ENCODE measurements around the gene AMIGO3. TPM values are rescaled to one million over a fixed set of nuclear protein-coding genes. Genes with fewer than 3 reads are reported as not detected.

The AMIGO3 gene
- total and polyA plus RNA-seq, 2 of the 8 experiments (the other 6 are each of a cell fraction or from before 2014, with no cell fraction given) = 1.6 to 8.8 TPM

- TF ChIP-seq CHD1 (IDR thresholded peaks at IDR 0.05; ENCODE audit: low read depth, low read length) = no peak
- TF ChIP-seq NRF1 (IDR thresholded peaks at IDR 0.05; ENCODE audit: low read depth, low read length) = no peak
- TF ChIP-seq CHD7 (IDR thresholded peaks at IDR 0.05; ENCODE audit: insufficient replicate concordance, low read length) = no peak
- TF ChIP-seq RBBP5 (IDR thresholded peaks at IDR 0.05; ENCODE audit: borderline replicate concordance, low read depth, low read length) = no peak
- TF ChIP-seq NANOG (IDR thresholded peaks at IDR 0.05; ENCODE audit: insufficient read depth, low read depth, low read length, poor library complexity, severe bottlenecking) = no peak
- TF ChIP-seq CREB1 (IDR thresholded peaks at IDR 0.05) = no peak
- TF ChIP-seq E2F6 (IDR thresholded peaks at IDR 0.05) = no peak
- TF ChIP-seq POU5F1 (IDR thresholded peaks at IDR 0.05; ENCODE audit: low read depth, low read length) = no peak
Observed at GRCh38 chr3:49721896-49722781, 2.7 kb upstream of the AMIGO3 start (continued).
